GM21737 (cell line): Measurements from ENCODE around the gene SORCS3.

Experiments used
- ATAC-seq: cut with Tn5 transposase; IDR thresholded peaks from one replicate; pipeline ENCODE4 v1.9.1; 2021; ENCODE audit warnings: mild to moderate bottlenecking, moderate library complexity; ENCODE audit not compliant: unreplicated experiment

The SORCS3 gene

GRCh38 chr10:104989880-104990279 lies 348.8 kb downstream of the SORCS3 start:
- no peak for ATAC-seq

DNA sequence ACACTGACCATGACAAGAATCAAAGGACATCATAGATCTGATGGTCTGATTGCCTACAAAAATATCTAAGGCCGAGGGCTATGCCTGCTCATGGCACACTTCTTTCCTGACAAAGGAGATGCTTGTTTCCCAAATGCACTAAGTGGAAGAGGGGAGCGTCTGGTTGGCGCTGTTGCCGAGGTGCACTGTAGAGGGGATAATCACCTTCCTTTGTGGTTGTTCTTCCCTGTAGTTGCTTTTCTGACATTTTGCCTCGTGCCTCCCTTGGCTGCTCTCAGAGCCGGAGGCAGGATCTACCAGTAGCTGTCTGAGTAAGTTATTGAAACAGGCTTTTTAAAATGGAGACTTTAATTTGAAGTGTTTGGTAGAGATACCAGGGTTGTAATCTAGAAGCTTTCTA lies 352.0 kb downstream of the SORCS3 start:
- no peak for ATAC-seq

DNA sequence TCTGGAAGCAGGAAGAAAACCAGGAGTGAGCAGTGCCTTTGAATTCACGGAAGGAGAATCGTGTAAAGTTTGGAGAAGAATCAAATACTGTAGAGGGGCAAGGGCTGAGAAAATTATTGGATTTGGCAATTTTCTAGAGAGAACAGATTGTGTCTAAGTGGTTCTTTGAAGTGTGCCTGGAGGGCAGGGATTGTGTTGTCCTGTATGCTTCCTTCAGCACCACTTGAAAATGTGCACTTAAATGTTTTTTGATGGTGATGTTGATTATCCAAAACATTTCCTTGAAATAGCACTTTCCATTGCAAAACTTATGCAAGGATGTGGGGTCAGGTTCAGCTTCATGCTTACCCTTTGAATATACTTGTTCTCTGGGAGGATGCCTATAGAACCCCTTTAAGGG lies 360.2 kb downstream of the SORCS3 start:
- no peak for ATAC-seq

DNA sequence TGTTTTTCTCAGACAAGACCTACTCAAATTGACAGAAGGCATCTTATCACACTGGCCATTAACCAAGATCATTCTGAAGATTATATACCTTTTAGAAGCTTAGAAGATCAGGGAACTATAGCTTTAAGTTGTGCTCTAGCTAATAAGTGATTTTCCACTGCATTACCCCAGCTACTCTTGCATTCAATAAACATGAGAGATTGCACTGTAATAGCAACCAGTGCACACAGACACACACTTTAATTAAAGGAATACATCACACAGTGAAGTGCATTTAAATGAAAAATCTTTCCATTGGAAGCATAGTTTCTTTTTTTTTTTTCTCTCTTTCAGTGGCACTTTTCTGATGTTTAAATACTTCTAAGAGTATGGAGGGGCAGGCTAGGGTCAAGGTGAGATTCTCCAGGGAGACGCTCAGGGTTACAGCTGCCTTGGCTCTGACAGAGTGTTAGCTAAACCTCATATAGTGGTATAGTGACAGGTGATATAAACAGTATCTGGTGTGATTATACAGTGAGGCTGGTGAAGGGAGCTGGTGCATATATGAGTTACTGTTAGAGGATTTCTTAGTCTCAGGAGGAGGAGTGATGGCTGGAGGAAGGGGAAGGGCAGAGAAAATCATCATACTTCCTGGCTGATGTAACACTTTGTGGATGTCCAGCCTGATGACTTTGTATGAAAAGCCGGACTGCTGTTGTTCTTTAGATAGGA lies 369.5 kb downstream of the SORCS3 start:
- ATAC-seq: no peak

- ATAC-seq: no peak
Observed at GRCh38 chr10:105017116-105017515, 376.0 kb downstream of the SORCS3 start.

DNA sequence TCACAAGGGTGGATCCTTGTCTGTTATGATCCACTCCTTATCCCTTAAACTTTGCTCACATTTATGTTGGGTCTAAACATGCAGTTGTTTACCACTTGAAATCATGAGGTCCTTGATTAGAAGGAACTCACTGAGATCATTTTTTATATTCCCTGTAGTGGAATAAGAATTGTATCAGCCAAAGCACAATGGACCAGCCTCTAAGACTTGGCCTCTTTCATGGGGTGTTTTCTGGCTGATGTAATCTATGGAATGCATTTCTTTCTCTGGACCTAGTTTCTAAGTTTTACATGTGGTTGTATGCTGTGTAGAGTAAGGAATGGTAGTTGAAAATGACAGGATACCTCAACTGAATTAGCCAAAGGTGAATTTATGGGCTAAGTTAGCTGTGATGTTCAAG lies 376.6 kb downstream of the SORCS3 start:
- ATAC-seq: no peak

- ATAC-seq: no peak
Observed at GRCh38 chr10:105023211-105024111, 382.4 kb downstream of the SORCS3 start.

- ATAC-seq: no peak
Observed at GRCh38 chr10:105024184-105024583, 383.1 kb downstream of the SORCS3 start.

GRCh38 chr10:105025092-105025491 lies 384.0 kb downstream of the SORCS3 start:
- no peak for ATAC-seq

- ATAC-seq: no peak
Observed at GRCh38 chr10:105026566-105026965, 385.5 kb downstream of the SORCS3 start.

DNA sequence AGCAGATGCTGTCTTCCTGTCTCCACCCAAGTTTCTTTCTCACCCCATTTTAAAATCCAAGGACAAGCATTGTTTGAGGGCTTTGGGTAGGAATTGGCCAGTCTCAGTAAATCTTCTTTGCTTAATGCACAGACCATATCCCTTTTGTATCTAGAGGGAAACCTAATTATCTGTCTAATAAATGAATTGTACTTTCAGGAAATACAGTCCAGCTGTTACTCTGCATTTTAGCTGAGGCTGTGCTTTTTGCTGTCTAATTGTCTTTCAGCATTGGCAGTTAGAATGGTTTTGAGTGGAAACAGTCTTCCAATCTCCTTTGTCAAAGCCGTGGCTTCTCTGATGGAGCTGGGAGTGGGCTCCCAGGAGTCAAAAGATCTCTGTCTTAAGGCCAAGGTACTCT lies 388.2 kb downstream of the SORCS3 start:
- no peak for ATAC-seq

DNA sequence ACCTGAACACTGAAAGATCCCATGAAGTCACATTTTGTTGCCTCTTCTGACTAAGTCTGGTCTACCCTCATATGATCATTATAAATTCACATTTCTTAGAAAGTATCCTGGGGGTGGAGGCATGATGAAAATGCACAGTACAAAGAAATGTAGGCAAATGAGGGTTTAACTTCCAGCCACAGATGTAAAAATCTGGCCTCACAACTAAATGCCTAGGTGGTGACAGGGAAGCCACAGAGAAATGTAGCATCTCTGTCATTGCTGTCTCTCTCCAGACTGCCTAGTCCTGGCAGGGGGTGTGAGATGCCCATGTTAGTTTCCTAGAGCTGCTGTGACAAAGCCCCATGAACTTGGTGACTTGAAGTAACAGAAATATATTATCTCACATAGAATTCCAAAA lies 395.9 kb downstream of the SORCS3 start:
- ATAC-seq: no peak

DNA sequence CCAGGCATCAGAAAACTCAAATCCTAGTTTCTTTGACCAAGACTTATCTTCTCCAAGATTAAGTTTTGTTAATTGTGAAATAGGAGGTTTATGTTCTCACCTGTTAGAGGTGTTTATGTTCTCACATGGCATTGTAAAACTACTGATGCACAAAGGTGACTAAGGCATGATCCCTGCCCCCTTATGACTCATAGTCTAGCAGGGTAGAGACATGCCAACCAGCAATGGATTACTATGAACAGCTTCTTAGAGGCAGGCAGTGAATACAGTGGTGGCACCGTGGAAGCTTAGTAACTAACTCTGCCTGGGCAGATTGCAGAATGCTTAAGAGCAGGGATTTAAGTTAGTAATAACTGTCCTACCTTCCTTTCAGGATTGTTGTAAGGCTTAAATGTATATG lies 400.9 kb downstream of the SORCS3 start:
- ATAC-seq: no peak

DNA sequence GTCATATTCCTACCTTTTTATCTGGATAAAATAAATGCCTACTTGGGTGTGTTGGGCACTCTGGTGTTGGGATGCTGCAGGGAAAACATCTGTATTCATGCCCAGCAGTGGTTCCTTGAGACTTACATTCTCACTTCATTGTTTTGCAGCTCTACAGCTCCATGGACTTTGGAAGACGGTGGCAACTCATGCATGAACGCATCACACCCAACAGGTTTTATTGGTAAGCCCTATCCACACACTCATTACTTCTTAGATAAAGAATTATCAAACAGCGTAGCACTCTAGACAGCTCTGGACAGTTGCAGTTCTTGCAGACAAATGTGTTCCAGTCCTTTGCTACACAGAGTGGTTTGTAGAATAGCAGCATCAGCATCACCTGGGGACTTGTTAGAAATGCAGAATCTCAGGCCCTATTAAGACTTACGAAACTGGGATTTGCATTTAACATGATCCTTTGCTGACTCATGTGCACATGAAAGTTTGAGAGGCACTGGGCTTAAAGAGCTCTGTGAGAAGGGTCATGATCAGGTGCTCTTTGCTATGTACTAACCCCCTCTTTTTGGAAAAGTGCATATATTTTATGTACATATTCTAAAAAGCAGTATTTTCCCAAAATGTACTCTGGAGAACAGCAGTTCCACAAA lies 401.9 kb downstream of the SORCS3 start:
- ATAC-seq: no peak

GRCh38 chr10:105044902-105045301 lies 403.8 kb downstream of the SORCS3 start:
- ATAC-seq: no peak

DNA sequence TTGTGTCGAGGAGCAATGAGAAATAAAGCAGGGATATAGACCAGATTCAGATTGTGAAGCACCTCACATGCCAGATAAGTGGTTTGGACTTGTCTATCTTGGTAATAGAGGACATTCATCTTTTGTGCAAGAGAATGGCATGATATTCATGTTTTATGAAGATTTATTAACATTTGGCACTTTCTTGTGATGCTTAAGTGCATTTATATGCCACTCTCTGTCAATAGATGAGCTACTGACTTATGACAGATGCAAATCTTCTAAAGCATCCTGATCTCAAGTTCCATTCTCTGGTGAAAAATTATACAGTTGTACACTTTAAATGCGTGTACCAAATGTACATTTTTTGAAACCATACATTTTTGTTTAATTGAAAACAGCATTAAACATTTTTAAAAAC lies 415.3 kb downstream of the SORCS3 start:
- ATAC-seq: no peak

DNA sequence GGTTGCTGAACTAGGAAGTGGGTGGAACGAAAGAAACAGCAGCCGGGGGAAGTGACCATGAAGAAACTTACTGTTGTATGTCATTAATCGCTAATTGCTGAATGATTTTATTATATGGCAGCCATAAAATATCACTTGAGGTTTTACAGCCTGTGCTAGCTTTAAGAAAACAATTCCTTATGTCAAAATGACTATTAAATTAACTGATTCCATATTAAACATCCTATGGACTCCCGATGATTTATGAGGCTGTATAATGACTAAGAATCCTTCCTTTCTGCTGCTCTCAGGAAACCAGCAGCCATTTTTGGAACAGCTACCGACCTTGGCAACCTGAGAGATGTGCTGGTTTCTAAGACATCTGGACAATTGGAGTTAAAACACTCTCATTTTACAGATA lies 421.9 kb downstream of the SORCS3 start:
- ATAC-seq: no peak

DNA sequence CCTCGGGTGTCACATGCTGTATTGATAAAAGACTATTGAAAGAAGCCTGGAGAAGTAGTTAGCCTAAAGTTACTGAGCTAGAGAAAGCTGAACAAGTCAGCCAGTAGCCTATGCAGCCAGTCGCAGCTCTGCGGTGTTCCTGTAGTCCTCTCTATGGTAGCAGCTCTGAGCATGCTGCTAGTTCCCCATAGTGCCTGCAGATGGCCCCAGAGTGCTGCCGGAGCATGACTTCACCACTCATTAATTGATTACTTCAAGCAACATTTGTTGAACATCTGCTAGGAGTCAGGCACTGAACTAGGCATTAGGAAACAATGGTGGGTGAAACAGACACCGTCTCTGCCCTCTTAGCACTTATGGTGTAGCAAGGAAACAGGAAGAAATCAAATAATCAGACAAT lies 422.7 kb downstream of the SORCS3 start:
- no peak for ATAC-seq

- no peak for ATAC-seq
Observed at GRCh38 chr10:105068497-105068896, 427.4 kb downstream of the SORCS3 start.

DNA sequence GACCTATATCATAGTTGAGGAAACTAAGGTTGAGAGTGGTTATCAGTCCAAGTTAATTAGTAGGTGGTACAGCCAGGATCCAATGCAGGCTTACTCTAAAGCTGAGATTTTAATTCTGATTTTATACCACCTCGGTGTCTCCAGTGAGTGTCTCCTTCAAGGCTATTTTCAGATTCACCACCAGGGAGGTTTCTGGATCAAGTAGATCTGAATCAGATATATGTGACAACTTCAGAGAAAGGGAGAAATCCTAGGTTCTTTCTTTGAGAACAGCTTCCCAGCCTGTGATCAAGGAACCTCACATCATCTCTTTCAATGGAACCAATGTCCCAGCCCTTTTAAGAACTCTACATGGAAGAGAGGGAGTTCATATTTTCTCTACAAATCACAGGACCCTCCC lies 429.2 kb downstream of the SORCS3 start:
- ATAC-seq: no peak

DNA sequence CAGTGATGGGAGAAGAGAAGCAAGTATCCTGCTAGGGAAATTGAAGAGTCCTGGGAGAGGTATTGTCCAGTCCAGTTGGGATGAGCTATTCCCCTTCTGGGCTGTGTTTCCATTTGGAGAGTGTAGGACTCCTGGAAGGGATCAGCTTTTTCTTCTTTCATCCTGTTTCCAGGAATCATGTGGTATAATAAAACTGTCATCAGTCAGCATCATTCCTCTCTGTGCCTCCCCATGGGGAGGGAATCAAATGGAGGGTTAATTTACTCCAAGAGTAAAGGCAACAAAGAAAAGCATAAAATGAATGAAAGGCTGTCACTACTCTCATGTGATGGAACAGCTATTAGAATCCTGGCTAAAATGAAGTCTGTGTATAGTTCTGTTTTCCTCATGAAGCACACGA lies 429.9 kb downstream of the SORCS3 start:
- no peak for ATAC-seq

GRCh38 chr10:105071980-105072379 lies 430.9 kb downstream of the SORCS3 start:
- no peak for ATAC-seq
